ENCODE data around the gene FTCDNL1. TPM values are rescaled to one million over a fixed set of nuclear protein-coding genes. Genes with fewer than 3 reads are reported as not detected.

FTCDNL1 gene
- polyA plus RNA-seq, 2 of the 4 experiments (the other 2 are of a cell fraction), result 2.1 to 5.2 TPM

DNA sequence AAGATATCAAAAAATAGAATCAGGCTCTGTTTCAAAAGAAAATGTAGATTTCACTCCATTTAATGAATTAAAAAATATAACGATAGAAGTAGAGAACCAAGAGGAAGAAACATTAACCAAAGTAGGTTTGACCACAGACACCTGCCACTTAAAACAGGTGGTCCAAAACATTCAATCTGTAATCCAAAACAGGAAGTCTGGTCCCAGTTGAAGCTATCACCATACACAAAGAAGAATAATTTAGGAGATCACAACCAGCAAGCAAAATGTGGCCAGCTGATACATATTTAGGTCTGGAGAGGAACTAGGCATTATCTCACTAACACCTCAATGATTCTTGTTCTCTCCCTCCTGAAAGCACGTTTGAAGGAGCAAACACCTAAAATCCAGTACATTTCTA is 73.1 kb downstream of the FTCDNL1 start:
- ATAC-seq (no peak), DNase-seq (ENCODE audit: low read depth in 1 of 2, low spot score in 1 of 2) (no peak), FAIRE-seq (no peak)
- H3K4me2 ChIP-seq, result no peak overlapping the region
- no peak overlapping the region for H3K4me3 ChIP-seq
- POLR2A ChIA-PET, result no interaction called here
- CTCF ChIA-PET, result interaction anchor here (1.2 kb wide), 1 partner anchor 39 kb away, joined by 4 read pairs; no protein-coding TSS in a partner anchor
- 46% methylated on average over 2 of the region's 2 CpGs for WGBS (ENCODE audit: missing lambda C conversion rate)
- TF ChIP-seq TP53 (CRISPR knock-in tag; IDR thresholded peaks at IDR 0.05) (no peak), HEYL (CRISPR knock-in tag; IDR thresholded peaks at IDR 0.05) (no peak), RAD21 (conservative IDR thresholded peaks at IDR 0.05 in 1 of 2, IDR thresholded peaks at IDR 0.05 in 1 of 2) (no peak), HOXB13 (CRISPR knock-in tag; IDR thresholded peaks at IDR 0.05; ENCODE audit: low read depth) (no peak), TFCP2L1 (CRISPR knock-in tag; IDR thresholded peaks at IDR 0.05) (no peak), ATOH8 (CRISPR knock-in tag; IDR thresholded peaks at IDR 0.05; ENCODE audit: low read depth) (no peak), FOXS1 (CRISPR knock-in tag; IDR thresholded peaks at IDR 0.05) (no peak), HMGXB4 (CRISPR knock-in tag; IDR thresholded peaks at IDR 0.05; ENCODE audit: borderline replicate concordance) (no peak), POLR2A (IDR thresholded peaks at IDR 0.05; ENCODE audit: low read length) (no peak), POLR2AphosphoS2 (conservative IDR thresholded peaks at IDR 0.05; ENCODE audit: low read length) (no peak), HDAC2 (IDR thresholded peaks at IDR 0.05) (no peak), MAFK (IDR thresholded peaks at IDR 0.05; ENCODE audit: partially characterized antibody) (no peak), MAZ (IDR thresholded peaks at IDR 0.05; ENCODE audit: borderline replicate concordance, low read depth, low read length) (no peak)
- TF ChIP-seq, protein P1, sequence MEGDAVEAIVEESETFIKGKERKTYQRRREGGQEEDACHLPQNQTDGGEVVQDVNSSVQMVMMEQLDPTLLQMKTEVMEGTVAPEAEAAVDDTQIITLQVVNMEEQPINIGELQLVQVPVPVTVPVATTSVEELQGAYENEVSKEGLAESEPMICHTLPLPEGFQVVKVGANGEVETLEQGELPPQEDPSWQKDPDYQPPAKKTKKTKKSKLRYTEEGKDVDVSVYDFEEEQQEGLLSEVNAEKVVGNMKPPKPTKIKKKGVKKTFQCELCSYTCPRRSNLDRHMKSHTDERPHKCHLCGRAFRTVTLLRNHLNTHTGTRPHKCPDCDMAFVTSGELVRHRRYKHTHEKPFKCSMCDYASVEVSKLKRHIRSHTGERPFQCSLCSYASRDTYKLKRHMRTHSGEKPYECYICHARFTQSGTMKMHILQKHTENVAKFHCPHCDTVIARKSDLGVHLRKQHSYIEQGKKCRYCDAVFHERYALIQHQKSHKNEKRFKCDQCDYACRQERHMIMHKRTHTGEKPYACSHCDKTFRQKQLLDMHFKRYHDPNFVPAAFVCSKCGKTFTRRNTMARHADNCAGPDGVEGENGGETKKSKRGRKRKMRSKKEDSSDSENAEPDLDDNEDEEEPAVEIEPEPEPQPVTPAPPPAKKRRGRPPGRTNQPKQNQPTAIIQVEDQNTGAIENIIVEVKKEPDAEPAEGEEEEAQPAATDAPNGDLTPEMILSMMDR (IDR thresholded peaks at IDR 0.05), result no peak
- TF ChIP-seq, protein P2, sequence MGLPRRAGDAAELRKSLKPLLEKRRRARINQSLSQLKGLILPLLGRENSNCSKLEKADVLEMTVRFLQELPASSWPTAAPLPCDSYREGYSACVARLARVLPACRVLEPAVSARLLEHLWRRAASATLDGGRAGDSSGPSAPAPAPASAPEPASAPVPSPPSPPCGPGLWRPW (IDR thresholded peaks at IDR 0.05), result no peak
- H3K4me1 ChIP-seq, result no peaks in the 10 kb centered on the region
- H3K27ac ChIP-seq, result no peak overlapping the region
- no peaks in the 10 kb centered on the region for H3K9me3 ChIP-seq

- DNase-seq (ENCODE audit: low read depth in 1 of 2, low spot score in 1 of 2) (no peak), FAIRE-seq (no peak), ATAC-seq (no peak)
- Histone ChIP-seq H3K9me3 (no peaks in the 10 kb centered on the region), H3K27ac (no peak overlapping the region), H3K4me3 (no peak overlapping the region), H3K4me1 (no peaks in the 10 kb centered on the region), H3K4me2 (no peak overlapping the region)
- 31% methylated on average over 1 of the region's 1 CpG for WGBS (ENCODE audit: missing lambda C conversion rate)
- TF ChIP-seq, protein P3, sequence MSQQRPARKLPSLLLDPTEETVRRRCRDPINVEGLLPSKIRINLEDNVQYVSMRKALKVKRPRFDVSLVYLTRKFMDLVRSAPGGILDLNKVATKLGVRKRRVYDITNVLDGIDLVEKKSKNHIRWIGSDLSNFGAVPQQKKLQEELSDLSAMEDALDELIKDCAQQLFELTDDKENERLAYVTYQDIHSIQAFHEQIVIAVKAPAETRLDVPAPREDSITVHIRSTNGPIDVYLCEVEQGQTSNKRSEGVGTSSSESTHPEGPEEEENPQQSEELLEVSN (IDR thresholded peaks at IDR 0.05; ENCODE audit: borderline replicate concordance, low read depth), result no peak
- TF ChIP-seq BCL3 (IDR thresholded peaks at IDR 0.05), result no peak
- TF ChIP-seq ZC3H11A (IDR thresholded peaks at IDR 0.05), result no peak
- ChIA-PET CTCF (interaction anchor here (1.2 kb wide), 1 partner anchor 38 kb away, joined by 4 read pairs; no protein-coding TSS in a partner anchor), POLR2A (no interaction called here)
Observed at GRCh38 chr2:199777315-199777714, 73.7 kb downstream of the FTCDNL1 start.

Data from A549 (cell line).